Neutrophil (primary cell): ENCODE data around the gene TMEM201.
"Not testable (repeated sequence)": the region's sequence is repeated elsewhere in the genome, so short reads cannot be mapped to it uniquely, and the experiment has no call there.

ENCODE experiments used
- H3K27ac ChIP-seq: fragments of 200-600 bp; sonication (generic); 2 replicates; pipeline ENCODE4 v1.5.1; 2016; ENCODE audit warnings: mild to moderate bottlenecking, moderate library complexity
- H3K27me3 ChIP-seq: fragments of 200-600 bp; sonication (generic); 2 replicates; pipeline ENCODE4 v1.6.0; 2016; ENCODE audit warnings: mild to moderate bottlenecking
- H3K36me3 ChIP-seq: fragments of 200-600 bp; sonication (generic); 2 replicates; pipeline ENCODE4 v1.5.1; 2017
- H3K4me1 ChIP-seq, 2 experiments: fragments of 200-600 bp in 1 of 2; sonication (generic) in 1 of 2; 1 replicate in 1 of 2; 2 replicates in 1 of 2; pipeline versions ENCODE4 v1.5.1 to v1.6.1; 2013 to 2016; ENCODE audit warnings: low read depth in 1 of 2, low read length in 1 of 2, mild to moderate bottlenecking in 1 of 2, moderate library complexity in 1 of 2; ENCODE audit not compliant: control insufficient read depth in 1 of 2, insufficient read depth in 1 of 2
- H3K4me3 ChIP-seq, 2 experiments: fragments of 200-600 bp in 1 of 2; sonication (generic) in 1 of 2; 1 replicate in 1 of 2; 2 replicates in 1 of 2; pipeline ENCODE4 v1.5.1; 2013 to 2016; ENCODE audit warnings: low read depth in 1 of 2, low read length in 1 of 2, mild to moderate bottlenecking in 1 of 2, moderate library complexity in 1 of 2
- H3K9me3 ChIP-seq: fragments of 200-600 bp; sonication (generic); 2 replicates; pipeline ENCODE4 v1.5.1; 2016
- TF ChIP-seq, protein P1 (sequence below): fragments of 200-600 bp; sonication (generic); IDR thresholded peaks from 2 replicates; pipeline ENCODE4 v1.5.1; 2016; ENCODE audit warnings: antibody characterized with exemption

TMEM201 gene

DNA sequence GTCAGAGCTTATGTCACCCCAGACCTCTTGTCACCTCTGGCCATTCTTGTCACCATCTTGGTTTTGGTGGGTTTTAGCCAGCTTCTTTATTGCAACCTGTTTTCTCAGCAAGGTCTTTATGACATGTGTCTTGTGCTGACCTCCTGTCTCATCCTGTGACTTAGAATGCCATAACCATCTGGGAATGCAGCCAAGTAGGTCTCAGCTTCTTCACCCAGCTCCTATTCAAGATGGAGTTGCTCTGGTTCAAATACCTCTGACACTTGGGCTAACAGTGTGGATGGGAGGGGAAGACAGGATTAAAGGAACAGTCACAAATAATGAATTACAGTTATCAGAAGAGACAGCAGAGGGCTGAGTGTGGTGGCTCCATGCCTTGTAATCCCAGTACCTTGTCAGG lies 32.3 kb downstream of the TMEM201 start:
- TF ChIP-seq, protein P1, sequence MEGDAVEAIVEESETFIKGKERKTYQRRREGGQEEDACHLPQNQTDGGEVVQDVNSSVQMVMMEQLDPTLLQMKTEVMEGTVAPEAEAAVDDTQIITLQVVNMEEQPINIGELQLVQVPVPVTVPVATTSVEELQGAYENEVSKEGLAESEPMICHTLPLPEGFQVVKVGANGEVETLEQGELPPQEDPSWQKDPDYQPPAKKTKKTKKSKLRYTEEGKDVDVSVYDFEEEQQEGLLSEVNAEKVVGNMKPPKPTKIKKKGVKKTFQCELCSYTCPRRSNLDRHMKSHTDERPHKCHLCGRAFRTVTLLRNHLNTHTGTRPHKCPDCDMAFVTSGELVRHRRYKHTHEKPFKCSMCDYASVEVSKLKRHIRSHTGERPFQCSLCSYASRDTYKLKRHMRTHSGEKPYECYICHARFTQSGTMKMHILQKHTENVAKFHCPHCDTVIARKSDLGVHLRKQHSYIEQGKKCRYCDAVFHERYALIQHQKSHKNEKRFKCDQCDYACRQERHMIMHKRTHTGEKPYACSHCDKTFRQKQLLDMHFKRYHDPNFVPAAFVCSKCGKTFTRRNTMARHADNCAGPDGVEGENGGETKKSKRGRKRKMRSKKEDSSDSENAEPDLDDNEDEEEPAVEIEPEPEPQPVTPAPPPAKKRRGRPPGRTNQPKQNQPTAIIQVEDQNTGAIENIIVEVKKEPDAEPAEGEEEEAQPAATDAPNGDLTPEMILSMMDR = no peak
- Histone ChIP-seq H3K9me3 (no peaks in the 10 kb centered on the region), H3K36me3 (no peaks in the 10 kb centered on the region), H3K27me3 (peaks cover 5% of the 10 kb centered on the region), H3K4me3 (no peak overlapping the region), H3K4me1 (peaks cover 0 to under 1% of the 10 kb centered on the region in 2 experiments), H3K27ac (no peak overlapping the region)

DNA sequence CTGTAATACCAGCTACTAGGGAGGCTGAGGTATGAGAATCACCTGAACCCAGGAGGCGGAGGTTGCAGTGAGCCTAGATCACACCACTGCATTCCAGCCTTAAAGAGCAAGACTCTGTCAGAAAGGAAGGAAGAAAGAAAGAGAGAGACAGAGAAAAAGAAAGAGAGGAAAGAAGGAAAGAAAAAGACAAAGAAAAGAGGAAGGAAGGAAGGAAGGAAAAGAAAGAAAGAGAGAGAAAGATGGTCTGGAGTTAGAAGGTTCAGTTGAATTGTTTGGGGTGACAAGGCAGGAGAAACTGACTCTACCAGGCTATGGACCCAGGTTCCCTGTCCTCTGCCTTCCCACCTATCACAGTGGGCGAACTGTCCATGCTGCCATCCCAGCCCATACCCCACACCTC lies 35.4 kb downstream of the TMEM201 start:
- H3K4me1 ChIP-seq = peaks cover 30 to 31% of the 10 kb centered on the region in 2 experiments
- H3K4me3 ChIP-seq = no peak overlapping the region
- TF ChIP-seq, protein P1 = no peak

DNA sequence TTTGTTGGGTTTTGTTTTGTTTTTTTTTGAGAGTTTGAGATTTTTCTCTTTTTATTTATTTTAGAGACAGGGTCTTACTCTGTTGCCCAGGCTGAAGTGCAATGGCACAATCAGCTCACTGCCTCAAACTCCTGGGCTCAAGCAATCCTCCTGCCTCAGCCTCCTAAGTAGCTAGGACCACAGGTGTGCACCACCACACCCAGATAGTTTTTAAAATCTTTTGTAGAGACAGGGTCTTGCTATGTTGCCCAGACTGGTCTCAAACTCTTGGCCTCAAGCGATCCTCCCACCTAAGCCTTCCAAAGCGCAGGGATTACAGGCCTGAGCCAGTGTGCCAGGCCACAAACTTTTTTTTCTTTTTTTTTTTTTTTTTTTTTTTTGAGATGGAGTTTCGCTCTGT lies 36.3 kb downstream of the TMEM201 start:
- not testable (repeated sequence) for H3K27me3 ChIP-seq, H3K9me3 ChIP-seq, H3K4me3 ChIP-seq, H3K36me3 ChIP-seq, H3K27ac ChIP-seq
- H3K4me1 ChIP-seq = peaks cover 39 to 40% of the 10 kb centered on the region in 2 experiments

More for the DNA sequence above, 35.4 kb downstream of the TMEM201 start:
- peaks cover 10% of the 10 kb centered on the region for H3K27me3 ChIP-seq
- no peaks in the 10 kb centered on the region for H3K9me3 ChIP-seq
- no peak overlapping the region for H3K27ac ChIP-seq
- no peaks in the 10 kb centered on the region for H3K36me3 ChIP-seq

DNA sequence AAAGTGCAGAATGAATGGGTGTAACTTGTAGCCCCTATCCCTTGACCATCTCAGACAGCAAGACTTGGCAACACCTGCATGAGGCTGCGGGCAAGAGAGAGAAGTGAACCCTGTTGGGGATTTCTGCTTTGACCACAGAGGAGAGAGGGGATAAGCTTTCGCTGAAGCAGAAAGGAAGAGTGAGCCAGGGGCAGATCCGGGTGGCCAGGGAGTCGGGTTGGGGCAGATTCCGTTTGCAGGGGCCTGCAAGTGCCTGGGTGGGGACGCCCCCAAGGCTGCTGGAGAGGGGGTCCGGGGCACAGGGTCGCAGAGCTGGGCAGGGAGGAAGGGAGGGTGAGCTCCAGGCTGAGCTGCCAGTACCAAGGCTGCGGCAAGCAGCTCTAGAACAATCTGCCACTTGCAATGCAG lies 37.5 kb downstream of the TMEM201 start:
- Histone ChIP-seq H3K4me1 (peaks cover 51% of the 10 kb centered on the region in 2 experiments), H3K27me3 (peaks cover 10% of the 10 kb centered on the region), H3K4me3 (peak overlapping the region in 1 of 2 experiments; percentile 68)

DNA sequence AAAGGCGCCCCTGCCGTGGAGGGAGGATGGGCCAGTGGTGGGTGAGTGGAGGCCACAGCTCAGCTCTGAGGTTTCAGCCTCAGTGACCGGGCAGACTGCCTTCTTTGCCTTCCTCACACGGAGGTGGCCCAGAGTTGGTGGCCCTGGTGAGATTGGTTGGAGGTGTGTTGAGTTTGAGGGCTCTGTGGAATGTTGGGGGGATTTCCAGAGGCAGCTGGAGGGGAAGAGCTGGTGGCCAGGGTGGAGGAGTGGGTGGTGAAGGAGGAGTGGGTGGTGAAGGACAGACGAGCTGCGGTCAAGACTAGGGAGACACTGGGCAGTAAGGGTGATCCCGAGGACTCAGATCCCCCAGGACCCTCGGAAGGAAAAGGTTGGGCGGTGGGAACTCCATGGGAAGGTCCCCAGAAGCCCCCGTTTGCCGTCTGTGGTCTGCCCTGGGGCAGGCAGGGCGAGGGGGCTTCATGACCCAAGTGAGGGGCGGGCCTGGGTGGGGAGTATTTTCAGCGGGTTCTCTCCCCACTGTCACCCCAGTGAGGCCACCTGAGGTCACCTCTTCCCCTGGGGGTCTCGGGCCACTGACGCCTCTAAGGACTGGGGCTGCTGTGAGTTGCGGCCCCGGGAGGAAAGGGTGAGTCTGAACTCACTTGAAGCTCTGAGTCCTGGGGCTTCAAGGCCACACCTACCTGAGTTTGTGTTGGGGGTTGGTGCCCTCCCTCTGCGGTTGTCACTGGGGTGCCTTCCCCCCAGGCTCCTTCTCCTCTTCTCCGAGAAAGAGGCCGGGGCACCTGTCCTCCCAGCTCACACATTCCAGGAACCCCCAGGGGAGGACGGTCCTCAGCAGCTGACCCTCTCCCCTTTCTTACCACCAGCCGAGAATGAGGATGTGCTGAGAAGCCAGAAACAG lies 40.1 kb downstream of the TMEM201 start:
- Histone ChIP-seq H3K4me3 (peak overlapping the region; percentile 64 to 73), H3K4me1 (peaks cover 51 to 56% of the 10 kb centered on the region in 2 experiments), H3K36me3 (no peaks in the 10 kb centered on the region), H3K27me3 (peaks cover 10% of the 10 kb centered on the region), H3K9me3 (no peaks in the 10 kb centered on the region), H3K27ac (peak overlapping the region; percentile 97)
- TF ChIP-seq, protein P1 = no peak

More for the DNA sequence above, 37.5 kb downstream of the TMEM201 start:
- TF ChIP-seq, protein P1 = no peak
- Histone ChIP-seq H3K27ac (peak overlapping the region; percentile 97), H3K36me3 (no peaks in the 10 kb centered on the region), H3K9me3 (no peaks in the 10 kb centered on the region)
